HG03378 (cell line): ENCODE results near the gene SLITRK5.
A peak's percentile ranks its signal among the peaks of the same experiment; 100 is the strongest.

Experiments
- ATAC-seq: cut with Tn5 transposase; IDR thresholded peaks from one replicate; pipeline ENCODE4 v1.9.1; 2021; ENCODE audit warnings: mild to moderate bottlenecking, moderate library complexity; ENCODE audit not compliant: unreplicated experiment

SLITRK5 gene

DNA sequence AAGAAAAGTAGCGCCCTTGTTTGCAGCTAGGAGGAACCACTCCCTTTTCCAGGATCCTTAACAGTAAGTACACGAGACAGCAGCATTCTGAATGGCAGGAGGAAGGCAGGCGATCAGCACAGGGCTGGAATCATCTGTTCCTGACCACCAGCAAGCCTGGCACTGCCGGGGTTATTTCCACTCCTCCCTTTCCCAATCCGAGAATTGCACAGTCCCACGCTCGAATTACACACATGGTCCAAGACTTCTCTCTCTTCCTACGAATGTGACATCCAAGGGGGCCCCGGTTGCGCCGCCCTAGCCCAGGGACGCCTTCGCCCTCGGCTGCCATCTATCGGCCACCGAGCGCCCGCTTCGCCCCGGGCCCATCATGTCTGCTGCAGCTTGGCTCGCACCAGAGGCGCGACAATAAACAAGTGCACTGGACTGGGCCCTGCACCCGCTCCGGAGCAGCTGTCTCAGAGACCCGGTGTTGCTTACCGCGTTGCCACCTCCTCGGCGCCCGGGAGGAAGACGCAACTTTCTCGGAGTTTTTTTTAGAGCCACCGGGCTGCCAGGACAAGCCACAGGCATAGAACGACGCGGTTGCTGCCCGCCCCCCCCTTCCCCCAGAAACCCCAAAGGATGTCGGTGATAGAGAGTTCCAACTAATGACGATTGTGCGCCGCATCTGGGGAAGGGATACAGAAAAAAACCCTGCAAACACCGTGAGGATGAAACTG is at the start of gene SLITRK5:
Gene SLITRK5, plus strand, starts transcription at position 341 of the 722 bp plus-strand sequence. CDS start 4,018 bp downstream, outside the sequence.
- ATAC-seq, result peak; percentile 80

- no peak for ATAC-seq
Observed at GRCh38 chr13:87622971-87623370, 48.2 kb upstream of the SLITRK5 start.

GRCh38 chr13:87656306-87656705 is 14.9 kb upstream of the SLITRK5 start:
- no peak for ATAC-seq

DNA sequence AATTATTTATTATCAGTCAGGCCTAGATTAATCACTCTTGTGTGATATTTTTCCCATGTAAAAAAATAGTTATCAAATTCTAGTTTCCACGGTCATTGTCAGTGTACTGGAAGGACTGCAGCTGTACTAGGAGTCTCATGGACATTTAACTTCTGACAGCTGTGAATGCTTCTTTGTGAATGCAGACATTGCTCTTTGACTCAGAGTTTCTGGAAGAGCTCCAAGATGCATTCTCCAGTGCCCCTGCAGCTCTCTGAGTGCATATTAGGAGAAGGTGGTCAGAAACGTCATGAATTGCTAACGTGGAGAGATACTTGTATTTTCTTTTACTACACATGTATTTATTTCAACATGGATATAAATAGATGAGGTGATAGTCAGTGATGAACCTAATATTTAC is 9.7 kb upstream of the SLITRK5 start:
- ATAC-seq, result no peak

- no peak for ATAC-seq
Observed at GRCh38 chr13:87666831-87667230, 4.3 kb upstream of the SLITRK5 start.

DNA sequence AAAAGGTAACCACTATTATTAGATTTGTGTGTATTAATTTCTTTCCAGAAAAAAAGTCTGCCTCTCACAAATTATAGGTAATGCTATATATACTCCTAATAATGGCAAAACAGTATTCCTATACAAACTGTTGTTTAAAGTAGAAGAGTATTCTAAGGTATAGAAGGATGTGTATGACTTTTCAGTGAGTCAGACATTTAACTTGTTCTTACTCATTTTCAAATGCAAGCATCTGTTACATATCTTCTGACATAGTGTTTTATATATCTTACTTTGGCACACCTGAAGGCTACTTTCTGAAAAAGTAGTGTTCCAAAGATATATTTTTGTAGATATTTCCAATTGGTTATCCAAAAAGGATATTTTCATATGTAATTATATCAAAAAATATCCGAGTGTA is 3.5 kb upstream of the SLITRK5 start:
- no peak for ATAC-seq

GRCh38 chr13:87669379-87669978 is 1.7 kb upstream of the SLITRK5 start:
- peak; percentile 51 for ATAC-seq

- ATAC-seq, result no peak
Observed at GRCh38 chr13:87671753-87672605, 808 bp downstream of the SLITRK5 start.

DNA sequence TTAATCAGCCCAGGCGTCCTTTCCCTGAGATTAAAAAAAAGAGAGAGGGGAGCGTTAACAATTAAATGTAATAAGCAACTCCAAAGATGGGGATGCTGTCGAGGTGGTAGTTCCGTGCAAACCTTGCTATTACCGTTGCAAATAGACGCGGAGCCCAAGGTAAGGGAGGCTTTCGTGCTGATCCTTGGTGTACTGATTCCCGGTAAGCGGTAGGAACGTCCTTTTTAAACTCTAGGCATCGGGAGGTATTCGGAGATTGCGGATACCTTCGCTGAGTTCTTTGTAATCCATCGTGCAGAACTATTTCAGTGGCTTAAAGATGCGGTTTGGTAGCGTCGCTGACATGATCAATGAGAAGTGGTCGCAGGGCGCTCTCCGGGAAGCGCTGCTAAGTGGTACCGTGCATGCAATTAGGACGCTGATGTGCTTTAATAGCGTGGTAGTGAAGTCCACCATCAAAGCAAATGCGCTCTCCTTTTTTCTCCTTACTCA is 3.1 kb downstream of the SLITRK5 start:
- ATAC-seq, result no peak

GRCh38 chr13:87675851-87676250 is 4.7 kb downstream of the SLITRK5 start:
- no peak for ATAC-seq

GRCh38 chr13:87676254-87677042 is 5.3 kb downstream of the SLITRK5 start:
- no peak for ATAC-seq

GRCh38 chr13:87677043-87677495 is 5.9 kb downstream of the SLITRK5 start:
- ATAC-seq, result no peak

- ATAC-seq, result no peak
Observed at GRCh38 chr13:87677496-87678371, 6.6 kb downstream of the SLITRK5 start.

- ATAC-seq, result no peak
Observed at GRCh38 chr13:87678372-87678752, 7.2 kb downstream of the SLITRK5 start.

- no peak for ATAC-seq
Observed at GRCh38 chr13:87680298-87680697, 9.1 kb downstream of the SLITRK5 start.

- ATAC-seq, result no peak
Observed at GRCh38 chr13:87684850-87685742, 13.9 kb downstream of the SLITRK5 start.

DNA sequence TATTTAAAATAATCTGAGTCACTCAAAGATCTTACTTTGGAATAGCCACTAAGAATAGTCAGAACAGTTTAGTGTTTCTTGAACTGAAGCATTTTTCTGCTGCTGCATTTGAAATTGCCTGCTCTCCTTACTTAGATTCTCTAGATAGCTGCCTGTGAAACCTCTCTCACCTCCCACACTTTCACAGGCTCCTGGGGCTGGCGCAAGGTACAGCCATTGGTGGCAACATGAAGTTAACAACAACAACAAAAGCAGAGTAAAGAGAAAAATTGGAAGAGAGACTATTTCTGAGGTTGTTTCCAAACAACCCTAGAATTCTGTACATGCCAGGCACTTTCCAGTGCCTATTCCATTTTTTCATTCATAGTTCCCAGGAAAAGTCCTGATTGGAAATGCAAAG is 25.3 kb downstream of the SLITRK5 start:
- no peak for ATAC-seq

- ATAC-seq, result no peak
Observed at GRCh38 chr13:87698268-87698667, 27.1 kb downstream of the SLITRK5 start.

- ATAC-seq, result no peak
Observed at GRCh38 chr13:87709947-87710346, 38.8 kb downstream of the SLITRK5 start.
